Measurements from ENCODE around the gene ERBIN. TPM values are rescaled to one million over a fixed set of nuclear protein-coding genes. Genes with fewer than 3 reads are reported as not detected.

ERBIN gene
- total and polyA plus RNA-seq, 2 of the 4 experiments (the other 2 are of a cell fraction) = 25.8 to 70.1 TPM

DNA sequence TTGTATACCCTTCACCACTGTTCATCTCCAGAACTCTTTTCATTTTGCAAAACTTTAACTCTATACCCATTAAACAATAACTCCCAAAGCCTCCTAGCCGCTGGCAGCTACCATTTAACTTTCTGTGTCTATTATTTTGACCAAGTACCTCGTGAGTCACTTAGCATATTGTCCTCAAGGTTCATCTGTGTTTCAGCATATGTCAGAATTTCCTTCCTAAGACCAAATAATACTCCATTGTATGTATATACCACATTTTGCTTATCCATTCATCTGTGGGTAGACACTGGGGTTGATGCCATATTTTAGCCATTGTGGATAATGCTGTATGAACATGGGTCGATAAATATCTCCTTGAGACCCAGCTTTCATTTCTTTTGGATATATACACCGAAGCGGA, 17.4 kb downstream of the ERBIN start:
- Histone ChIP-seq H4K8ac (ENCODE audit: low read depth in 2 of 2, low read length in 2 of 2) (no peak overlapping the region), H3K23ac (ENCODE audit: low read depth, low read length) (no peak overlapping the region), H2BK5ac (ENCODE audit: low read depth, low read length, poor library complexity, severe bottlenecking) (peak overlapping the region; percentile 19), H3K9ac (ENCODE audit: low read depth, low read length) (no peak overlapping the region), H3K79me1 (ENCODE audit: low read depth in 1 of 2, low read length in 2 of 2) (peaks cover 3 to 42% of the 10 kb centered on the region in 2 experiments; a peak in 2 of 4 replicates), H2BK20ac (ENCODE audit: low read depth, low read length) (no peak overlapping the region), H3K14ac (replicated peaks; ENCODE audit: low read depth, low read length) (no peak overlapping the region), H3K27me3 (ENCODE audit: control insufficient read depth, insufficient read depth, low read length) (no peaks in the 10 kb centered on the region), H3K4me3 (ENCODE audit: insufficient read depth, low read depth, low read length) (no peak overlapping the region), H3K9me1 (ENCODE audit: insufficient read depth, low read length) (peaks cover 9% of the 10 kb centered on the region), H3K9me3 (ENCODE audit: control insufficient read depth, insufficient read depth, low read length) (no peaks in the 10 kb centered on the region), H2AK9ac (replicated peaks; ENCODE audit: low read depth, low read length, poor library complexity) (no peak overlapping the region), H3K27ac (ENCODE audit: insufficient read depth, low read length) (no peak overlapping the region), H3K4me1 (ENCODE audit: control insufficient read depth, insufficient read depth, low read length) (peaks cover 7% of the 10 kb centered on the region), H3K18ac (ENCODE audit: low read depth, low read length) (no peak overlapping the region), H3K4ac (ENCODE audit: low read depth, low read length) (no peak overlapping the region), H4K5ac (ENCODE audit: low read depth, low read length) (no peak overlapping the region), H2BK15ac (ENCODE audit: low read depth, low read length) (no peak overlapping the region), H4K91ac (ENCODE audit: insufficient read depth, low read depth, low read length) (no peak overlapping the region), H2BK120ac (ENCODE audit: low read depth, low read length) (no peak overlapping the region), H3K56ac (ENCODE audit: extremely low read depth, insufficient read depth, low read length) (no peak overlapping the region), H3K36me3 (ENCODE audit: control insufficient read depth, insufficient read depth, low read length) (peaks cover 6% of the 10 kb centered on the region), H2AFZ (replicated peaks; ENCODE audit: low read length, poor library complexity) (no peak overlapping the region), H4K20me1 (ENCODE audit: insufficient read depth, low read length) (peaks cover 67% of the 10 kb centered on the region), H3K4me2 (ENCODE audit: low read depth, low read length) (no peak overlapping the region), H2AK5ac (ENCODE audit: low read depth, low read length) (no peak overlapping the region)
- ChIA-PET POLR2A (ENCODE audit: unreplicated experiment) (no interaction called here), CTCF (interaction anchor here (0.7 kb wide), 1 partner anchor 102 kb away, joined by 4 read pairs; no protein-coding TSS in a partner anchor)
- dilution Hi-C loops (cut with HindIII; ENCODE audit: low sequenced_read_pairs, unreplicated experiment) = no loop called here
- BruUV-seq (replicated peaks) = no TSS peak
- ATAC-seq (ENCODE audit: low read depth) = no peak
- no peak for DNase-seq
- intact Hi-C loops (cut with micrococcal nuclease) = no loop called here
- WGBS, 2 experiments (ENCODE audit: extremely low coverage in 2 of 2, insufficient read length in 1 of 2) = 87% methylated on average over 2 of the region's 5 CpGs; no CpG with 5 or more reads in 1 of the 2 experiments
- no peak for TF ChIP-seq CHD1 (IDR thresholded peaks at IDR 0.05; ENCODE audit: low read depth, low read length)
- TF ChIP-seq SMC3 (IDR thresholded peaks at IDR 0.05; ENCODE audit: low read depth, low read length) = no peak
- TF ChIP-seq FOS (IDR thresholded peaks at IDR 0.05; ENCODE audit: low read depth, low read length) = no peak
- no peak for TF ChIP-seq MAZ (IDR thresholded peaks at IDR 0.05; ENCODE audit: borderline replicate concordance, low read depth, low read length)
- in situ Hi-C loops (cut with MboI; ENCODE audit: low sequenced_read_pairs) = no loop called here
